DMS53 treated with DMSO at 0.1 percent for 48 hours (cell line): ENCODE data around the gene SMOC2.
"Not testable (repeated sequence)": the region's sequence is repeated elsewhere in the genome, so short reads cannot be mapped to it uniquely, and the experiment has no call there.

Source experiments
- DNase-seq: peaks from one replicate; lab custom pipeline; 2025; ENCODE audit not compliant: unreplicated experiment; lab: John Stamatoyannopoulos, UW

SMOC2 gene

DNA sequence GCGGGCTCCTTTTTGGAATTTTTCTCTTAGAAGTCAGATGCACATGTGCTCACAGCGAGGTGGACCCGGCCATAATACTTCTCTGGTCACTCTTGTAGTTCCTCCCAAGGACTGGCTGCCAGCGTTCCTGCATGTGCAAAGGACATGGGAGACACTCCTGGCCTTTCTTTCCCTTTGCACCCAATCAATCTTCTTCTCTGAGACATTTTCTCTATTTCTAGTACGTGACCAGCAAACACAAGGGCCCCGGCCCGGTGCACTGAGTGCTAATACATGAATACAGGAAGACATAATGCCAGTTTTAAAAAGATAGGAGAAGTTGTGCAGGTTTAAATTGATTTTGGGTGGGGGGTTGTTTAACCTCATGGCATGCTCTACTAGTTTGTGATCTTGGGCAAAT, 233.6 kb downstream of the SMOC2 start:
- DNase-seq: no peak

DNA sequence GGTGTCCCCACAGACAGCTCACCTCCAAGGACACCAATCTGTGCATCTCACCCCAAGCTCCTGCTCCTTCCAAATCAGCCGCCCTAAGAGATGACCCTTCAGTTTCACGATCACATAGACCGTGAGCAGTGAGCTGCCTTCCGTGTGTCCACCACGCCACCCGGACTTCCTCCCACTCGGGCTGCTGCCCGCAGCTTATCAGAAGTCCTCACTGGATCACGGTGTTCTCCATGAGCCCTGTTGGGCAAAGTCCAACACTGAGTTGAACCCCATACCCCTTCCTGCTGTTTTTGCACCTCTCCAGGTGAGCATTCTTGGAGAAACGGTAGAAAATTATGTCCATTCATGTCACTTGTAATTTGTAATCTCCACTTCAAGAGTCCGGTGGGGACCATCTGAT, 234.4 kb downstream of the SMOC2 start:
- DNase-seq: no peak

DNA sequence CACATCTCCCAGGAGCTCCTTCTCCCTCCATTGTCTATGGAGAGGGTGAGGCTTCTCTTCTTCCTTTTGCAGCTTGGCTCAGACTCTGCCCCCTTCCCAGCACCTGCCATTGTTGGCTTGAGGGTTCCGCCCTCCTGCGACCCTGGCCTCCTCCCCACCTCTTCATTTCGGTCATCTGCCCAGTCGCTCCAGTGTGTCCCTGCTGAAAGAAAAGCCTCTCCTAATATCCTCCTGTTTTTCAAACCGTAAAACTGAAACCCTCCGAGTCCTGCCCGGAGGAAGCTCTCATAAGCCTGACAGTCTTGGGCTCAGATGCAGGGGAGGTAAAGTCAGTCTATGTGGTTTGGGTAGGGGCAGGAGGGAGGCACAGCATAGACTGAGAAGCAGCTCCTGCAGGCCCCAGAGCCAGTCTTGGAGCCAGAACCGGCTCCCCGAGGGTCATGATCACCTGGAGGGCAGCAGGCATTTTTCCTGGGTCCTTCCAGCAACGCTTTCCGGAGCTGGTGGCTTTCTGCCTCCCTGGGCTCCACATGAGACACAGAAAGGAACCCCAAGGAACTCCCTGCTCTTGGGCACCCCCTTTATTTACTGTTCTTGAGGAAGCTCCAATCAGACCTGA, 235.1 kb downstream of the SMOC2 start:
- no peak for DNase-seq

DNA sequence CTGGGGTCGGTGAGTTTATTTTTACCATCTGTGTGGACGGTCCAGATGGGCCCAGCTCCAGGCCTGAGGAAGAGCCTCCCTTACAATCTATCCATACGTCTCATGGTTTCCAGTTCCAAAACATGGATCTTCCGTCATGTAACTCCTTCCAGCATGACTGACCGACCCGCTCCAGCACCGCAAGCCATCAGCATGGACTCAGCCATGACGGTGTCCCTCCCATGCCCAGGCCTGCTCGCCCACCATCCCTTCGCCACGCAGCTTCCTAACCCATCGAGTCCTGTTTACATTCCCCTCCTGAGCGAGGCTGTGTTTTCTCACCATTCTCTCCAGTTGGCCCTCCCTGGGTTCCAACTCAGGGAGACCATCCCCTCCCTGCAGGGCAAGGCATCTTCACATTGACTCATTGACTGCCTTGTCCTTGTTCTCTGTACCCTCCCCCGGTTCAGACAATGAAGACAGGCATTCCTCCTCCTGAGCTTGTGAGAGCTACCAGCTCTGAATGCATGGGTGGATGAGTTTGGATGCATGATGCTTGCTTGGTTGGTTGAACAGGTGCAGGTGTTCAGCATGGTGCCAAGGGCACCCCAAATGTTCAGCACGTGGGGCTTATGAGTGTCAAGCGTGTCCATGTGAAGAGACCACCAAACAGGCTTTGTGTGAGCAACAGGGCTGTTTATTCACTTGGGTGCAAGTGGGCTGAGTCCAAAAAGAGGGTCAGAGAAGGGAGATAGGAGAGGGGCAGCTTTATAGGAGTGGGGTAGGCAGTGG, 235.8 kb downstream of the SMOC2 start:
- no peak for DNase-seq

DNA sequence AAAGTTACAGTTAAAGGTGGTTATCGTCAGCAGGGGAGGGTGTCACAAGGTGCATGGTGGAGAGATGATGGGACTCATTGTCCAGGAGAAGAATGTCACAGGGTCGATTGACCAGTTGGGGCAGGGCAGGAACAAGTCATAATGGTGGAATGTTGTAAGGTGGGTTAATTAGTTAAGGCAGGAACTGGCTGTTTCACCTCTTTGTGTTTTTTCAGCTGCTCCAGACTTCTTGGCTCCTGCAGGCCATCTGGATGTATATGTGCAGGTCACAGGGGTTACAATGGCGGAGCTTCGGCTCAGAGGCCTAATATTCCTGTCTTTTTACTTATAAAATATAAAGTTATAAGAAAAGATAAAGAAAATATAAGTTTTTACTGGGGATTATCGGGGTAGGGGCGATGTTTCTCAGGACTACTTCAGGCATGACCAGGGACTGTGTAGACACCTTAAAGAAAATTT, 236.4 kb downstream of the SMOC2 start:
- not testable (repeated sequence) for DNase-seq

DNA sequence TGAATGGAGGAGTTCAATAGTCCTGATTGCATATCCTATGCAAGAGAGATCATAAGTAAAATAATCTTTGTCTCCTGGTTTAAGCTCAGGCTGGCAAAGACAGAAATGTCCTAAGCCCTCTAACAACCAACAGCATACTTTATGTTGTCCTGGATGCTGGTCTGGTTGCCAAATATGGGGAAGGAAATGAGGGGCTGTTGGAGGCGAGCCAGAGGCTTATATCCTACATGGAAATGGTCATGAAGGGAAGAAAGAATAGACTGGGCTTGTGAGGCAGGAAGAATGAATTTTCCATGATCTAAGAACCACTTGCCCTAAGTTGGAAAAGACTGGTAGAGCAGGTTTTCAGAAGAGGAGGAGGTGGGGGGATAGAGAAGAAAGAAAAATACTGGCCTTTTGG, 237.1 kb downstream of the SMOC2 start:
- no peak for DNase-seq

DNA sequence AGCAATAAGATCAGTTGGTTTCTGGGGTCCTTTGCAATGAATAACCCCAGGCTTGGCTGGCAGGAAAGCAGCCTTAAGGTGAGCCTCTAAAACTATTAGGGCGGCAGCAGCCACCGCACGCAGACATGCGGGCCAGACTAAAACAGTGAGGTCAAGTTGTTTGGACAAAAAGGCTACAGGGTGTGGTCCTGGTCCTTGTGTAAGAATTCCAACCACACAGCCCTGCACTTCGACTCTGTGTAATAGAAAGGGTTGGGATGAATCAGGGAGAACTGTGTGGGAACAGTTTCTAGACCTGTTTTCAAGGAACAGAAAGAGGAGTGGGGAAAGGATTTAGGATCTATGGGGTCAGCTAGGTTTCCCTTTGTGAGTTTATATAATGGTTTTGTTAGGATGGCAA, 237.6 kb downstream of the SMOC2 start:
- no peak for DNase-seq

DNA sequence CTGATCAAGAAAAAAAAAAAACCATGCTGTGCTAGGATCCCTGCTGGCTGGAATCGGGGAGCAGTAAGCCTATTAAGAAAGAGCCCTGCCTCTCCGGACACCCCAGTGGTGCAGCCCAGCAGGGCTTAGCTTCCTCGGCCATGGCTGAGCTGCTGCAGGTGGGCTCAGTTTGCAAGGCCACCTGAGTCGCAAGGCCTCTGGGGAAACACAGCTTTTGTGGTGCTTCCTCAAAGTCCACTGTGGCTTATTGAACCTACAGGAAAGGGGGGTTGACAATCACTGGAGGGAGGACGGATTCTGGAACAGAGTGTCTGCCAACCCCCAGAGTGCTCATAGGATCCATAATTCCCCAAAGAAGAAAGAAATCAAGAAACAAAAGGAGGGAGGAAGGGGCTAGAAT, 240.8 kb downstream of the SMOC2 start:
- no peak for DNase-seq

DNA sequence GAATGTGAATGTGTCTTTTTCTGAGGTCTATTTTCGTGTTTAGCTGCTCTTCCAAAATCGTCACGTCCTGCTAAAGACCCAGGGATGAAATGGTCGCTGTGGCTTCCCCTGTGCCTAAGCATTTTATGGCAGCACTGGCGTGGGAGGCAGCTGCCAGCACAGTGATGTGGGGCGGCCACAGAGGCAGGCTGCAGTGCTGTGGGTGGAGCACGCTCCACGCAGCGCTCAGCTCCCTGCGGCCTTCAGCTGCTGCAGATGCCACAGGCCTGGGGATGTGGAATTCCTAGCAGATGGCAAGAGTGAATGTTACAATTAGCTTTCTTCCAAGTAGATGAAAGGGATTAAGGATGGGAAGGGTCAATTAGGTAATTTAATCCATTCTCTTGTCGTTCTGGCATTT, 242.6 kb downstream of the SMOC2 start:
- no peak for DNase-seq

DNA sequence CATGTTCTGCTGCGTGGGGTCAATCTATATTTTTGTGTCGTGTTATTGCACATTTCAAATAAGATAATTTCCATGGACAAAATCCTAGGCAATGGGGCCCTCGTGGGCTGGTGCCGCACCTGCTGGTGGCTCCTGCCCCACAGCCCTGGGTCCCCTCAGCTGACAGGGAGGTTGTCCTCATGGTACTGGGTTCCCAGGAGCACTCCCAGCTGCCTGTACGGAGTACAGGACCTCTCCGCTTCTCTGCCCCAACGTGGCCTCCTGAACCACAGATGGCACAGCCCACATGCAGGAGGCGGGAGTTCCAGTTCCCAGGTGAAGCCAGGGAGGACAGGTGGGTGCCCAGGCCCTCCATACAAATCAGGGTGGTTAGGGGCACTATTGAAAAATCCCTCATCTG, 243.5 kb downstream of the SMOC2 start:
- DNase-seq: no peak

DNA sequence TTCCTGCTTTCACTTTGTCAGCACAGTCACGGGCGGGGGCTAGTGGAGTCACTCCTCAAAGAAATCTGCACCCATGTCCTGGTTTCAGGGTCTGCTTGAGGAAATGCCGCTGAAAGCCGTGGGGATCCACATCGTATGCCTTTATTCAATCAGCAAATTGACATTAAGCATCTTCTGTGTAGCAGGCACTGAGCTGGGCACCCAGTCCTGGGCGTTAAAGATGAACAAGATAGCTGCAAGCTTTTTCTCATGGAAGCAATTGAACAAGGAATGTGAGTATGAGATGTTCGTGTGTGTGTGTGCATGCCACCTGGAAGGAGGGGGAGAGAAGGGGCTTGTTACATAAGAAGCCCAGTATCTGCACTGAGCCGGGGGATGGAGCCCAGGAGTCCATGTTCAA, 243.9 kb downstream of the SMOC2 start:
- DNase-seq: no peak

DNA sequence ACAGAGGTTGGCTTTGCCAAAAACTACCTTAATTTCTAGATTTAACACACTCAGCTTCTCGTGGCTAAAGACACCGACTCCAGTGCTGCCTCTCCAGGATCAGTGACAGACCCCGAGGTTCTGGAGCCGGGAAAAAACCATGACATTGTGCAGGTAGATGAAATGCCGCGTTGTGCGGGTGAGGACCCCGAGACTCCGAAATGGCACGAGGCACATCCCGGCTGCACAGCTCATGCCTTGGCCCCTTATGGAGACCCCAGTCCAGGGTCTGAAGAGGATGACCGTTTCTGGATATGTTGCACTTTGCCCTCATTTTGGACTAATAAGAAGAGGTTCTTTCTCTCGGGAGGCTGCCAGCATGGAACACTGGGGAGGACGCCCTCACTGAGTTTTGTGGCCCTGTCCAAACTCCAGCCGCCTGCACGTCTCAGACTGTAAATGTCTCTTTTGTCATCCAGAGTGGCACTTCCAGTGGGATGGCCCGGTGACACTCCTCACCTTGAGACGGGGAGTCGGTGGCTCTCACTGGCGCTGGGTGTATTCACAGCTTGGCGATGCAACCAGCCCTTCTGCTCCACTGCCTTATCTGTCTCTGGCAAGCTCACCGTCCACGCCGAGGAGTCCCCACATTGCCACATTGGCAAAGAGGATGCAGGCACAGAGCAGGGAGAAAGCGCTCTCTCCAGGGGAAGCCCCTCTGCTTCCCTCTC, 245.2 kb downstream of the SMOC2 start:
- DNase-seq: no peak

DNA sequence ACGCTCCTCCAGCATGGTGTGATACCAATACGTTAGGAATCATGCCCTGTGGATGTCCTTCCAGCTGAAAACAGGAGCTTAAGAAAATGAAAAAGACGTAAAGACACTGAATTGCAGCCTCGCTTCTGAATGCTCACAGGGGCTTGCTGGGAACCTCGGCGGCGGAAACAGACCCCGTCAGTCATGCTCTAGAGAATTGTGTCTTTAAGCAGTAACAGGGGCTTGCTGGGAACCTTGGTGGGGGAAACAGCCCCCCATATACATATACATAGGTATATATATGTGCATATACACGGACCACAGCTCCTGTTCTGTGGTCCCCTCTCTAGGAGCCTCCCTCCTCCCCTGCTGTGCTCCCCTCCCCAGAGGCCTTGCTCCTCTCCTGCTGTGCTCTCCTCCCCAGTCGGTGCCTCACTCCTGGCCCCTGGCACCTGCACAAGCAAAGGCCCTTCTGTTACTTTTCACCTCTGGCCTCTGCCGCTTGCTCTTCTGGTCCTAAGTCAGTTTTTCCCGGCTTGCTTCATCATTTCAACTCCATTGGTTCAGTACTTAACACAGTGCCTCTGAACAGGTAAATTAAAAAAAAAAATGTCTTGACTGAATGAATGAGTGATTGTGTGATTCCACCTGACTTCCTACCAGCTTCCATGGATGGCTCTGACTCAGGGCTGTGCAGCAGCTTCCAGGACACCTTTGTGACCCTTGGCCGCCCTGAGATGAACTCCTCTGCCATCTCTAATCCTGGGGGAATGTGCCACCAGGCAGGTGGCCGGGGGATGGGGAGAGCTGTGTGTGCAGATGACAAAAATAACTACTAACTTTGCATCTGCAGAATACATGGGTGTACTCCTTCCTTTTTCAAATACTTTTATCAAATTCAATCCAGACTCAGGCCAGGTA, 246.1 kb downstream of the SMOC2 start:
- DNase-seq: no peak

DNA sequence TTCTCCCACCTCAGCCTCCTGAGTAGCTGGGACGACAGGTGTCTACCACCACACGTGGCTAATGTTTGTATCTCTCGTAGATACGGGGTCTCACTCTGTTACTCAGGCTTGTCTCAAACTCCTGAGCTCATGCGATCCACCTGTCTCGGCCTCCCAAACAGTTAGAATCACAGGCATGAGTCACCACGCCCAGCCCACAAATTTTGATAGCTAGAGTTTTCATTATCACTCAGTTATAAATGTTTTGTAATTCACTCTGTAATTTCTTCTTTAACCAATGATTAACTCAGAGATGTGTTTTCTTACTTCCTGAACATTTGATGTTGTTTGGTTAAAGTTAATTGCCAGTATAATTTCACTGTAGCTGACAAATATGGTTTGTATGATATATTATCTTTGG, 249.3 kb downstream of the SMOC2 start:
- DNase-seq: no peak

DNA sequence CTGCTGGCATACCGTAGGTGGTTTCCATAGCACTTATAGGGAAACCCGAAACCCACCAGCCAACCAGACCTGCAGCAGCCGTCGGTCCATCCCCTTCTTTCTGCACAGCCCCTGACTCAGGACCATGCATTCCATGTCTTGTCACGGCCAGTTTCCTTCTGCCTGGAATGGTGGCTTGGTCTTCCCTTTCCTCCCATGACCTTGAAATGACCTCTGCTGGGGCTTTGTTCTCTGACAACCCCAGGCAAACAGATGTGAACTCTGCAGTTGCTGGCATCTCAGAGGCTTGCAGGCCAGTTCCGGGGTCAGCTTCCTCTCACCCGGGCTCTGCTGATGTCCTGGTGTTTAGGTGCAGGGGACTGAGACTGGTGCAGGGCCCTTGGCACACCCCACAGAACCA, 250.8 kb downstream of the SMOC2 start:
- no peak for DNase-seq

DNA sequence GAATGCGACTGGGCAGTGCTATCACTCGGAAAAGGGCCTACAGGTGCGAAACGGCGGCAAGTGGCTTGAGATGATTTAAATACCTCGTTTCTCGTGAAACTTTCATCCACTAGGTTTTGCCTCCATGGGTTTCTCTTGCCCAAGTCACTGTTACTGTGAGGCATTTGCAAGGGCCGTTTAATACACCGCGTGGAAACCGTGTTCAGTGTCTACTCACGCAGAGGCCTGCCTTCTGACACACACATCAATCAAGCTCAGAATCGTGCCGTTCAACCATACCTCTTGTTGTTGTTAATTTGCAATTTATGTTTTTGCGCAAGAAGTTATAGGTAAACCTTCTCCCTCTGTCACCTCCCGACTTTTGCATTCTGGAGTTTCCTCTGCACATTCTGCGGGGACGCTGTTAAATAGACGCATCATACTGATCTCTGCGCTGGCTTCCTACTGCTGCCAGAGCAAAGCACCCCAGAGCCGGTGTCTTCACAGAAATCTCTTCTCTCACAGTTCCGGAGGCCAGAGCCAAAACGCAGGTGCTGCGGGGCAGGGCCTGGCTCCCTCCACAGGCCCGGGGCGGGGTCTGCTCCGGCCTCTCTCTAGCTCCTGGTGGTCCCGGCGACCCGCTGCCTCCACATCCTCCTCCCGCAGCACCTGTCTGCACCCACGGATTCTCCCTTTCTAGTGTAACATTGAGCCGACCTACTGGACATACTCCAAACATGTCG, 251.4 kb downstream of the SMOC2 start:
- no peak for DNase-seq

DNA sequence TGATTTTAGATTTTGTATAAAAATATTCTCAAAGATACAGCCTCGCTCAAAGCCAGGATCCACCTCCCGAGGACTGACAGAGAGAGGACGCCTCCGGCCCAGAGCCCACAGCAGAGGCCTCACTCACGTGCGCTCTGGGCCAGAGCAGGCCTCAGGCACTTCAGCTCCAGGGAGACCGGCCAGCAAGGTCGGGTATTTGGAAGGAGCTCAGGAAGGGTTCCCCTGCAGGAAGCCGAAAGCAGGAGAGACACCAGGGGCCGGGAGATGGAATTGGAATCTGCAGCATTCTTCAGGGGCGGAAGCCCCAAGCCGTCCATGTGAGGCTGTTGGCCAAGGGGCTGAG, 251.9 kb downstream of the SMOC2 start:
- DNase-seq: not testable (repeated sequence)

DNA sequence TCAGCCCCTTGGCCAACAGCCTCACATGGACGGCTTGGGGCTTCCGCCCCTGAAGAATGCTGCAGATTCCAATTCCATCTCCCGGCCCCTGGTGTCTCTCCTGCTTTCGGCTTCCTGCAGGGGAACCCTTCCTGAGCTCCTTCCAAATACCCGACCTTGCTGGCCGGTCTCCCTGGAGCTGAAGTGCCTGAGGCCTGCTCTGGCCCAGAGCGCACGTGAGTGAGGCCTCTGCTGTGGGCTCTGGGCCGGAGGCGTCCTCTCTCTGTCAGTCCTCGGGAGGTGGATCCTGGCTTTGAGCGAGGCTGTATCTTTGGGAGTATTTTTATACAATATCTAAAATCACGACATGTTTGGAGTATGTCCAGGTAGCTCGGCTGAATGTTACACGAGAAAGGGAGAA, 253.8 kb downstream of the SMOC2 start:
- not testable (repeated sequence) for DNase-seq

DNA sequence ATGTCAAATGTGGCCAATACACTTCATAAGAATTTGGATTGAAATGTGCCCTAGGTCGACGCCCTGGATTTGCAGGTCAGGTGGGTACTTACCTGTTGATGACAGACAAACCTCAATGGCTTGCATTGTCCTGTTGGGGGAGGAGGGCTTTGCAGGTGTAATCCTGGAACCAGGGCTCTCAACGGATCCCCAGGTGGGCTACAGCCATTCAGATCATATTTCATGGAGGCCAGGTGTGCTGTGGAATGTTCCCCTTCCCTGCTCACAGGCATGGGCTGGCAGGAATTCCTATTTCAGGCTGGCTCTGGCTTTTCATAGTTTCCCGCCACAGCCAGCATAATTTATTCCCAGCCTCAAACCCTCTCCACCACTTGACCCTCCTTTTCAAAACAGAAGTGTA, 254.7 kb downstream of the SMOC2 start:
- DNase-seq: no peak

DNA sequence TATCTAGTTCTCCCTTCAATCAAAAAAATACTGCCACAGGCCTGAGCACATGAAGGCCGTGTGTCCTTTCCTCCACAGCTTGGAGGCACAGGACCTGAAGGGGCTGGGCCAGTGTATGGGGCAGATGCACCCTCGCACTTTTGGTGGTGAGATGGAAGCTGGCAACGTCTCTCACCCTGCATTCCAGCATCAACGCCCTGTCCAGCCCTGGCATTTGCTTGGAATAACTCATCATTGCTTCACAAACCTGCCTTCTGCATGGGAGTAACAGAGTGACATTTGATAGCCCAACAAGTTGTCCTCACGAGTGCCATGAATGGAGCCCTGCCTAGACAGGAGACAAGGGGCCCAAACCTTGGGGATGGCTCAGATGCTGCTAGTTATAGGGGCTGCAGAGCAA, 257.9 kb downstream of the SMOC2 start:
- no peak for DNase-seq
